GM12864 (cell line): ENCODE measurements around the gene HRH2.
"Not testable (repeated sequence)": the region's sequence is repeated elsewhere in the genome, so short reads cannot be mapped to it uniquely, and the experiment has no call there.

Source experiments
- DNase-seq: peaks from one replicate; pipeline ENCODE4 v3.0.0-alpha.2; 2011; ENCODE audit warnings: low read depth
- H3K4me3 ChIP-seq: 2 replicates; pipeline ENCODE4 v1.5.1; 2011; ENCODE audit warnings: mild to moderate bottlenecking, low read depth, low read length, control low read depth
- CTCF ChIP-seq: IDR thresholded peaks from 2 replicates; pipeline ENCODE4 v1.5.1; 2011; ENCODE audit warnings: low read depth, mild to moderate bottlenecking, moderate library complexity, low read length, control low read depth, inconsistent platforms; ENCODE audit errors: missing control alignments

HRH2 gene

GRCh38 chr5:175753536-175754402 is 95.9 kb downstream of the HRH2 start:
- no peak overlapping the region for H3K4me3 ChIP-seq
- TF ChIP-seq CTCF = no peak
- no peak for DNase-seq

- not testable (repeated sequence) for H3K4me3 ChIP-seq, DNase-seq
Measured at GRCh38 chr5:175759991-175760390, 102.1 kb downstream of the HRH2 start.
